Fibroblast of lung (primary cell): ENCODE measurements around the gene P2RY8.

Source experiments
- CTCF ChIP-seq, 2 donors: IDR thresholded peaks in 1 of 2; conservative IDR thresholded peaks in 1 of 2; 1 replicate in 1 of 2; 2 replicates in 1 of 2; pipeline ENCODE4 v1.5.1; 2011 to 2012; ENCODE audit warnings: low read length in 2 of 2, control low read depth in 1 of 2, inconsistent platforms in 1 of 2, low read depth in 1 of 2, mild to moderate bottlenecking in 1 of 2
- EZH2 ChIP-seq: IDR thresholded peaks from 2 replicates; pipeline ENCODE4 v1.5.1; 2012; ENCODE audit warnings: low read length, control low read depth, mild to moderate bottlenecking; ENCODE audit errors: missing control alignments

- TF ChIP-seq CTCF (conservative IDR thresholded peaks at IDR 0.05 in 1 of 2, IDR thresholded peaks at IDR 0.05 in 1 of 2; ENCODE audit: low read depth in 1 of 2, low read length in 2 of 2): no peak
- no peak for TF ChIP-seq EZH2
Measured at GRCh38 chrX:1423215-1423614, 113.8 kb downstream of the P2RY8 start.
